HG03460 (cell line): ENCODE results near the gene LHPP.

Source experiments
- ATAC-seq: cut with Tn5 transposase; IDR thresholded peaks from one replicate; pipeline ENCODE4 v1.9.1; 2021; ENCODE audit not compliant: unreplicated experiment

The LHPP gene

GRCh38 chr10:124652200-124652599, 190.6 kb downstream of the LHPP start:
- ATAC-seq = no peak

- ATAC-seq = no peak
Observed at GRCh38 chr10:124652701-124653100, 191.1 kb downstream of the LHPP start.

GRCh38 chr10:124653311-124653710, 191.7 kb downstream of the LHPP start:
- ATAC-seq = no peak

GRCh38 chr10:124653811-124654651, 192.4 kb downstream of the LHPP start:
- ATAC-seq = no peak

GRCh38 chr10:124654686-124655085, 193.1 kb downstream of the LHPP start:
- ATAC-seq = no peak

GRCh38 chr10:124655191-124656112, 193.8 kb downstream of the LHPP start:
- ATAC-seq = no peak

- ATAC-seq = no peak
Observed at GRCh38 chr10:124656113-124656490, 194.5 kb downstream of the LHPP start.

GRCh38 chr10:124656541-124656940, 194.9 kb downstream of the LHPP start:
- ATAC-seq = no peak

- ATAC-seq = no peak
Observed at GRCh38 chr10:124657806-124658205, 196.2 kb downstream of the LHPP start.

GRCh38 chr10:124658591-124659242, 197.1 kb downstream of the LHPP start:
- no peak for ATAC-seq

GRCh38 chr10:124659380-124659779, 197.8 kb downstream of the LHPP start:
- no peak for ATAC-seq

- no peak for ATAC-seq
Observed at GRCh38 chr10:124660404-124661125, 198.9 kb downstream of the LHPP start.

- ATAC-seq = no peak
Observed at GRCh38 chr10:124661660-124662180, 200.1 kb downstream of the LHPP start.

GRCh38 chr10:124663228-124663627, 201.6 kb downstream of the LHPP start:
- no peak for ATAC-seq
